Measurements from ENCODE around the gene ACSL1. TPM values are rescaled to one million over a fixed set of nuclear protein-coding genes. Genes with fewer than 3 reads are reported as not detected.
A peak's percentile ranks its signal among the peaks of the same experiment; 100 is the strongest.

ACSL1 gene
- total RNA-seq, 2 experiments from 2014 or later, result 24.3 to 32.9 TPM

GRCh38 chr4:184764601-184765000, 61.2 kb downstream of the ACSL1 start:
- H3K36me3 ChIP-seq (ENCODE audit: insufficient read depth, low read length), result peaks cover 72% of the 10 kb centered on the region
- no peak for DNase-seq (ENCODE audit: low spot score)
- POLR2A ChIA-PET, result no interaction called here
- H3K4me2 ChIP-seq (ENCODE audit: low read length), result no peak overlapping the region
- H4K20me1 ChIP-seq (ENCODE audit: insufficient read depth, low read length), result no peaks in the 10 kb centered on the region
- H3K9me2 ChIP-seq (ENCODE audit: insufficient read depth, low read length), result no peaks in the 10 kb centered on the region
- H3K27ac ChIP-seq (ENCODE audit: low read depth, low read length, poor library complexity, severe bottlenecking), result no peak overlapping the region
- no TSS peak for BruUV-seq (replicated peaks)
- no peak overlapping the region for H3K4me3 ChIP-seq (ENCODE audit: low read depth, low read length, poor library complexity, severe bottlenecking)
- no peaks in the 10 kb centered on the region for H3K4me1 ChIP-seq (ENCODE audit: insufficient read depth, low read length, poor library complexity, severe bottlenecking)
- no peaks in the 10 kb centered on the region for H3K9me3 ChIP-seq (ENCODE audit: low read length)
- H2AFZ ChIP-seq (ENCODE audit: low read length), result no peak overlapping the region
- TF ChIP-seq CTCF (conservative IDR thresholded peaks at IDR 0.05; ENCODE audit: low read length) (no peak), EZH2phosphoT487 (IDR thresholded peaks at IDR 0.05; ENCODE audit: borderline replicate concordance, low read depth, low read length) (no peak)
- CTCF ChIA-PET (ENCODE audit: unreplicated experiment), result no interaction called here
- intact Hi-C loops (cut with micrococcal nuclease; ENCODE audit: unreplicated experiment), result no loop called here
- H3K79me2 ChIP-seq (ENCODE audit: insufficient read depth, low read depth, low read length), result no peaks in the 10 kb centered on the region

GRCh38 chr4:184763150-184763780, 62.5 kb downstream of the ACSL1 start:
- Histone ChIP-seq H3K4me1 (ENCODE audit: insufficient read depth, low read length, poor library complexity, severe bottlenecking) (no peaks in the 10 kb centered on the region), H3K4me3 (ENCODE audit: low read depth, low read length, poor library complexity, severe bottlenecking) (no peak overlapping the region), H3K9me2 (ENCODE audit: insufficient read depth, low read length) (no peaks in the 10 kb centered on the region), H3K79me2 (ENCODE audit: insufficient read depth, low read depth, low read length) (no peaks in the 10 kb centered on the region), H3K27ac (ENCODE audit: low read depth, low read length, poor library complexity, severe bottlenecking) (no peak overlapping the region), H4K20me1 (ENCODE audit: insufficient read depth, low read length) (no peaks in the 10 kb centered on the region), H3K9me3 (ENCODE audit: low read length) (no peaks in the 10 kb centered on the region), H2AFZ (ENCODE audit: low read length) (no peak overlapping the region), H3K36me3 (ENCODE audit: insufficient read depth, low read length) (peaks cover 71% of the 10 kb centered on the region), H3K4me2 (ENCODE audit: low read length) (no peak overlapping the region)
- intact Hi-C loops (cut with micrococcal nuclease; ENCODE audit: unreplicated experiment), result no loop called here
- no peak for TF ChIP-seq EZH2phosphoT487 (IDR thresholded peaks at IDR 0.05; ENCODE audit: borderline replicate concordance, low read depth, low read length)
- no peak for TF ChIP-seq CTCF (conservative IDR thresholded peaks at IDR 0.05; ENCODE audit: low read length)
- no peak for DNase-seq (ENCODE audit: low spot score)
- BruUV-seq (replicated peaks), result no TSS peak
- ChIA-PET POLR2A (no interaction called here), CTCF (ENCODE audit: unreplicated experiment) (no interaction called here)

GRCh38 chr4:184762100-184762499, 63.7 kb downstream of the ACSL1 start:
- intact Hi-C loops (cut with micrococcal nuclease; ENCODE audit: unreplicated experiment), result no loop called here
- Histone ChIP-seq H3K4me1 (ENCODE audit: insufficient read depth, low read length, poor library complexity, severe bottlenecking) (no peaks in the 10 kb centered on the region), H3K9me3 (ENCODE audit: low read length) (no peaks in the 10 kb centered on the region), H3K9me2 (ENCODE audit: insufficient read depth, low read length) (no peaks in the 10 kb centered on the region), H3K27ac (ENCODE audit: low read depth, low read length, poor library complexity, severe bottlenecking) (no peak overlapping the region), H3K79me2 (ENCODE audit: insufficient read depth, low read depth, low read length) (no peaks in the 10 kb centered on the region), H3K36me3 (ENCODE audit: insufficient read depth, low read length) (peaks cover 68% of the 10 kb centered on the region), H3K4me2 (ENCODE audit: low read length) (no peak overlapping the region), H4K20me1 (ENCODE audit: insufficient read depth, low read length) (no peaks in the 10 kb centered on the region), H2AFZ (ENCODE audit: low read length) (no peak overlapping the region), H3K4me3 (ENCODE audit: low read depth, low read length, poor library complexity, severe bottlenecking) (no peak overlapping the region)
- no TSS peak for BruUV-seq (replicated peaks)
- peak; percentile 12 for DNase-seq (ENCODE audit: low spot score)
- ChIA-PET CTCF (ENCODE audit: unreplicated experiment) (no interaction called here), POLR2A (no interaction called here)
- TF ChIP-seq CTCF (conservative IDR thresholded peaks at IDR 0.05; ENCODE audit: low read length), result no peak
- no peak for TF ChIP-seq EZH2phosphoT487 (IDR thresholded peaks at IDR 0.05; ENCODE audit: borderline replicate concordance, low read depth, low read length)

Data from OCI-LY7 (cell line).